Amygdala (tissue), 56 donors: ENCODE measurements around the gene C9.
"Not testable (repeated sequence)": the region's sequence is repeated elsewhere in the genome, so short reads cannot be mapped to it uniquely, and the experiment has no call there.

Source experiments
- DNase-seq, 56 donors: peaks; one replicate each; lab custom pipeline; 2025; lab: John Stamatoyannopoulos, UW

The C9 gene

GRCh38 chr5:39267186-39267585, 97.1 kb downstream of the C9 start:
- DNase-seq: no peak

- no peak for DNase-seq
Observed at GRCh38 chr5:39266442-39266841, 97.9 kb downstream of the C9 start.

- DNase-seq: no peak
Observed at GRCh38 chr5:39264528-39264927, 99.8 kb downstream of the C9 start.

GRCh38 chr5:39262981-39263380, 101.3 kb downstream of the C9 start:
- DNase-seq: no peak

- no peak for DNase-seq
Observed at GRCh38 chr5:39260095-39260494, 104.2 kb downstream of the C9 start.

GRCh38 chr5:39257554-39257953, 106.7 kb downstream of the C9 start:
- DNase-seq: no peak

GRCh38 chr5:39256477-39257235, 107.6 kb downstream of the C9 start:
- DNase-seq: no peak

- no peak for DNase-seq
Observed at GRCh38 chr5:39255406-39255805, 108.9 kb downstream of the C9 start.

- DNase-seq: no peak
Observed at GRCh38 chr5:39254671-39255070, 109.6 kb downstream of the C9 start.

GRCh38 chr5:39253196-39253595, 111.1 kb downstream of the C9 start:
- DNase-seq: no peak

GRCh38 chr5:39249564-39250274, 114.6 kb downstream of the C9 start:
- no peak for DNase-seq

- DNase-seq: no peak
Observed at GRCh38 chr5:39249069-39249468, 115.2 kb downstream of the C9 start.

GRCh38 chr5:39240750-39241149, 123.5 kb downstream of the C9 start:
- DNase-seq: no peak

- no peak for DNase-seq
Observed at GRCh38 chr5:39238366-39239105, 125.8 kb downstream of the C9 start.

- no peak for DNase-seq
Observed at GRCh38 chr5:39236718-39237117, 127.6 kb downstream of the C9 start.

GRCh38 chr5:39235648-39236047, 128.6 kb downstream of the C9 start:
- no peak for DNase-seq

GRCh38 chr5:39234494-39234893, 129.8 kb downstream of the C9 start:
- DNase-seq: not testable (repeated sequence)
